ENCODE results near the gene SYNRG.

- no peak for TF ChIP-seq POLR2AphosphoS5 (IDR thresholded peaks at IDR 0.05; ENCODE audit: borderline replicate concordance, low read depth, low read length)
- TF ChIP-seq EZH2 (IDR thresholded peaks at IDR 0.05), result no peak
- no peak for TF ChIP-seq FOXP2 (optimal IDR thresholded peaks at IDR 0.05; ENCODE audit: control extremely low read depth, extremely low read length, insufficient read depth)
These were observed 96.7 kb downstream of the SYNRG start for GRCh38 chr17:37512442-37513068.

Measured in SK-N-MC (cell line).